Panc1 (cell line): ENCODE measurements around the gene SRRM4. TPM values are rescaled to one million over a fixed set of nuclear protein-coding genes. Genes with fewer than 3 reads are reported as not detected.

Experiments used
- ATAC-seq: fragments of 200-7000 bp; cut with Tn5 transposase; 2 replicates; pipeline ENCODE4 v1.9.1; 2020; ENCODE audit warnings: mild to moderate bottlenecking, moderate library complexity
- BruUV-seq: library from RNA; stranded (reverse); fragments of 400-500 nt; replicated peaks from 2 replicates; lab custom pipeline; 2021; lab: Mats Ljungman, UMichigan
- CTCF ChIA-PET: fragments of 300-600 bp; sonication (Branson Sonifier 250); formaldehyde crosslinking; loops from one replicate; lab custom pipeline; 2022; ENCODE audit warnings: antibody characterized with exemption; lab: Charles Lee
- POLR2A ChIA-PET: fragments of 300-600 bp; sonication (Branson Sonifier 250); formaldehyde crosslinking; loops from one replicate; lab custom pipeline; 2022; ENCODE audit warnings: antibody characterized with exemption; lab: Charles Lee
- DNase-seq: peaks from one replicate; pipeline ENCODE4 v3.0.0-alpha.2; 2010; ENCODE audit warnings: low read depth, low spot score
- H3K27ac ChIP-seq: 2 replicates; pipeline ENCODE4 v1.5.1; 2011; ENCODE audit warnings: mild to moderate bottlenecking, low read length, inconsistent platforms
- H3K27me3 ChIP-seq: fragments of 200-500 bp; sonication (Bioruptor generic); 2 replicates; pipeline ENCODE4 v1.6.0; 2014; ENCODE audit warnings: low read length, inconsistent platforms; ENCODE audit not compliant: control insufficient read depth, insufficient read depth
- H3K36me3 ChIP-seq: fragments of 200-500 bp; sonication (Bioruptor generic); 2 replicates; pipeline ENCODE4 v1.5.1; 2014; ENCODE audit warnings: inconsistent platforms, mild to moderate bottlenecking, low read length, moderate library complexity; ENCODE audit not compliant: control insufficient read depth, insufficient read depth
- H3K4me1 ChIP-seq: 2 replicates; pipeline ENCODE4 v1.5.1; 2011; ENCODE audit warnings: inconsistent platforms, mild to moderate bottlenecking, low read length, moderate library complexity; ENCODE audit not compliant: control insufficient read depth, insufficient read depth
- H3K4me3 ChIP-seq, 2 experiments: 2 replicates each; pipeline ENCODE4 v1.5.1; 2011 to 2012; ENCODE audit warnings: low read depth in 2 of 2, low read length in 2 of 2, mild to moderate bottlenecking in 2 of 2, inconsistent platforms in 1 of 2, moderate library complexity in 1 of 2
- H3K9me3 ChIP-seq: fragments of 200-500 bp; sonication (Bioruptor generic); 2 replicates; pipeline ENCODE4 v1.5.1; 2014; ENCODE audit warnings: low read depth, mild to moderate bottlenecking, inconsistent platforms, low read length, moderate library complexity; ENCODE audit not compliant: control insufficient read depth, insufficient read depth
- POLR2AphosphoS5 ChIP-seq: IDR thresholded peaks from 2 replicates; pipeline ENCODE4 v1.6.1; 2012; ENCODE audit warnings: mild to moderate bottlenecking, low read depth, low read length, moderate library complexity
- SIN3A ChIP-seq: IDR thresholded peaks from 2 replicates; pipeline ENCODE4 v1.6.1; 2012; ENCODE audit warnings: low read depth, mild to moderate bottlenecking, low read length, moderate library complexity, borderline replicate concordance; ENCODE audit not compliant: insufficient read depth
- TCF7L2 ChIP-seq: IDR thresholded peaks from 2 replicates; pipeline ENCODE4 v1.6.1; 2011; ENCODE audit warnings: mild to moderate bottlenecking, low read depth, low read length, inconsistent platforms
- in situ Hi-C: cut with HindIII; loops from 2 replicates; pipeline ENCODE4 v1.10.0; 2016; ENCODE audit warnings: low sequenced_read_pairs, low pct_unique_long_range_greater_than_20kb
- intact Hi-C: fragments of 100-400 bp; cut with micrococcal nuclease; formaldehyde crosslinking; loops from one replicate; pipeline ENCODE4 v1.10.0; 2022; ENCODE audit not compliant: unreplicated experiment
- total RNA-seq: library from RNA; stranded (reverse); gene quantifications from one replicate; pipeline ENCODE4 v1.2.1, GENCODE V29; 2021; ENCODE audit not compliant: unreplicated experiment
- TF ChIP-seq, protein P1 (sequence below): fragments of 450-650 bp; IDR thresholded peaks from 2 replicates; pipeline ENCODE4 v1.5.1; 2017; ENCODE audit warnings: mild to moderate bottlenecking
- TF ChIP-seq, protein P2 (sequence below), 2 experiments: IDR thresholded peaks; 2 replicates each; pipeline ENCODE4 v1.6.1; 2011 to 2012; ENCODE audit warnings: low read depth in 2 of 2, control low read depth in 1 of 2, low read length in 1 of 2, mild to moderate bottlenecking in 1 of 2, moderate library complexity in 1 of 2; ENCODE audit not compliant: insufficient read depth in 1 of 2

Gene SRRM4
- total RNA-seq, 1 experiment from 2014 or later = not detected

DNA sequence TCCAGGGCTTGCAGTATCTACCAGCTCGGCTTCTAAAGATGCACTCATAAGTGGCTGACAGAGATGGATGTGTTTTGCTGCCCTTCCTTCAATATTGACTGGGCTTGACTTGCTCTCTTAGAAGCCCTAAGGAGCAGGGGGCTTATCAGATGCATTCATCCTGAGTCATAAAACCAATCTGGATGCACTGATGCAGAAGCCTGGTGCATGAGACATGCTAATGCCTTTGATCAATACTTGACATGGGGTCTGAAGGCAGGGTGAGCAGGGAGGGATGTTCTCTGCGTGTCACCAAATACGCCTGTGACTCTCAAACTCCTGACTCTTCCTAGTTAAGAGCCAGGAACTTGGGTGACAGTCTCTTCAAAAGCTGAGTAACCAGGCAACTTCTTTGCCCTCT lies 119.6 kb downstream of the SRRM4 start:
- BruUV-seq = no TSS peak
- Histone ChIP-seq H3K4me1 (no peaks in the 10 kb centered on the region), H3K4me3 (no peak overlapping the region), H3K27ac (no peak overlapping the region), H3K27me3 (peaks cover 5% of the 10 kb centered on the region), H3K9me3 (no peaks in the 10 kb centered on the region), H3K36me3 (no peaks in the 10 kb centered on the region)
- ChIA-PET POLR2A (no interaction called here), CTCF (no interaction called here)
- in situ Hi-C loops (no loop called here), intact Hi-C loops (no loop called here)
- TF ChIP-seq POLR2AphosphoS5 (no peak), TCF7L2 (no peak), SIN3A (no peak)
- TF ChIP-seq, protein P1, sequence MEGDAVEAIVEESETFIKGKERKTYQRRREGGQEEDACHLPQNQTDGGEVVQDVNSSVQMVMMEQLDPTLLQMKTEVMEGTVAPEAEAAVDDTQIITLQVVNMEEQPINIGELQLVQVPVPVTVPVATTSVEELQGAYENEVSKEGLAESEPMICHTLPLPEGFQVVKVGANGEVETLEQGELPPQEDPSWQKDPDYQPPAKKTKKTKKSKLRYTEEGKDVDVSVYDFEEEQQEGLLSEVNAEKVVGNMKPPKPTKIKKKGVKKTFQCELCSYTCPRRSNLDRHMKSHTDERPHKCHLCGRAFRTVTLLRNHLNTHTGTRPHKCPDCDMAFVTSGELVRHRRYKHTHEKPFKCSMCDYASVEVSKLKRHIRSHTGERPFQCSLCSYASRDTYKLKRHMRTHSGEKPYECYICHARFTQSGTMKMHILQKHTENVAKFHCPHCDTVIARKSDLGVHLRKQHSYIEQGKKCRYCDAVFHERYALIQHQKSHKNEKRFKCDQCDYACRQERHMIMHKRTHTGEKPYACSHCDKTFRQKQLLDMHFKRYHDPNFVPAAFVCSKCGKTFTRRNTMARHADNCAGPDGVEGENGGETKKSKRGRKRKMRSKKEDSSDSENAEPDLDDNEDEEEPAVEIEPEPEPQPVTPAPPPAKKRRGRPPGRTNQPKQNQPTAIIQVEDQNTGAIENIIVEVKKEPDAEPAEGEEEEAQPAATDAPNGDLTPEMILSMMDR = no peak
- TF ChIP-seq, protein P2, sequence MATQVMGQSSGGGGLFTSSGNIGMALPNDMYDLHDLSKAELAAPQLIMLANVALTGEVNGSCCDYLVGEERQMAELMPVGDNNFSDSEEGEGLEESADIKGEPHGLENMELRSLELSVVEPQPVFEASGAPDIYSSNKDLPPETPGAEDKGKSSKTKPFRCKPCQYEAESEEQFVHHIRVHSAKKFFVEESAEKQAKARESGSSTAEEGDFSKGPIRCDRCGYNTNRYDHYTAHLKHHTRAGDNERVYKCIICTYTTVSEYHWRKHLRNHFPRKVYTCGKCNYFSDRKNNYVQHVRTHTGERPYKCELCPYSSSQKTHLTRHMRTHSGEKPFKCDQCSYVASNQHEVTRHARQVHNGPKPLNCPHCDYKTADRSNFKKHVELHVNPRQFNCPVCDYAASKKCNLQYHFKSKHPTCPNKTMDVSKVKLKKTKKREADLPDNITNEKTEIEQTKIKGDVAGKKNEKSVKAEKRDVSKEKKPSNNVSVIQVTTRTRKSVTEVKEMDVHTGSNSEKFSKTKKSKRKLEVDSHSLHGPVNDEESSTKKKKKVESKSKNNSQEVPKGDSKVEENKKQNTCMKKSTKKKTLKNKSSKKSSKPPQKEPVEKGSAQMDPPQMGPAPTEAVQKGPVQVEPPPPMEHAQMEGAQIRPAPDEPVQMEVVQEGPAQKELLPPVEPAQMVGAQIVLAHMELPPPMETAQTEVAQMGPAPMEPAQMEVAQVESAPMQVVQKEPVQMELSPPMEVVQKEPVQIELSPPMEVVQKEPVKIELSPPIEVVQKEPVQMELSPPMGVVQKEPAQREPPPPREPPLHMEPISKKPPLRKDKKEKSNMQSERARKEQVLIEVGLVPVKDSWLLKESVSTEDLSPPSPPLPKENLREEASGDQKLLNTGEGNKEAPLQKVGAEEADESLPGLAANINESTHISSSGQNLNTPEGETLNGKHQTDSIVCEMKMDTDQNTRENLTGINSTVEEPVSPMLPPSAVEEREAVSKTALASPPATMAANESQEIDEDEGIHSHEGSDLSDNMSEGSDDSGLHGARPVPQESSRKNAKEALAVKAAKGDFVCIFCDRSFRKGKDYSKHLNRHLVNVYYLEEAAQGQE (IDR thresholded peaks at IDR 0.05; ENCODE audit: insufficient read depth in 1 of 2, low read depth in 2 of 2, low read length in 1 of 2) = no peak
- DNase-seq (no peak), ATAC-seq (no peak)

- ChIA-PET POLR2A (no interaction called here), CTCF (no interaction called here)
- Histone ChIP-seq H3K4me3 (no peak overlapping the region), H3K9me3 (no peaks in the 10 kb centered on the region), H3K27me3 (peaks cover 5% of the 10 kb centered on the region), H3K27ac (no peak overlapping the region), H3K36me3 (no peaks in the 10 kb centered on the region), H3K4me1 (no peaks in the 10 kb centered on the region)
- intact Hi-C loops (no loop called here), in situ Hi-C loops (no loop called here)
- no TSS peak for BruUV-seq
- DNase-seq (no peak), ATAC-seq (no peak)
- TF ChIP-seq, protein P2 (IDR thresholded peaks at IDR 0.05; ENCODE audit: insufficient read depth in 1 of 2, low read depth in 2 of 2, low read length in 1 of 2) = no peak
- TF ChIP-seq TCF7L2 (no peak), SIN3A (no peak), POLR2AphosphoS5 (no peak)
- TF ChIP-seq, protein P1 = no peak
Measured at GRCh38 chr12:119102274-119102673, 120.9 kb downstream of the SRRM4 start.
